ENCODE measurements around the gene TMEM100.
"Not testable (repeated sequence)": the region's sequence is repeated elsewhere in the genome, so short reads cannot be mapped to it uniquely, and the experiment has no call there.

TMEM100 gene

GRCh38 chr17:55690105-55690508 lies 32.6 kb downstream of the TMEM100 start:
- FAIRE-seq (no peak), DNase-seq (ENCODE audit: insufficient read length, low spot score) (no peak)

GRCh38 chr17:55689672-55690071 lies 33.0 kb downstream of the TMEM100 start:
- FAIRE-seq = no peak
- no peak for DNase-seq (ENCODE audit: insufficient read length, low spot score)

GRCh38 chr17:55688057-55688456 lies 34.6 kb downstream of the TMEM100 start:
- FAIRE-seq (no peak), DNase-seq (ENCODE audit: insufficient read length, low spot score) (no peak)

- DNase-seq (ENCODE audit: insufficient read length, low spot score) (no peak), FAIRE-seq (no peak)
Observed at GRCh38 chr17:55687037-55687436, 35.6 kb downstream of the TMEM100 start.

GRCh38 chr17:55683550-55684315 lies 38.9 kb downstream of the TMEM100 start:
- DNase-seq (ENCODE audit: insufficient read length, low spot score) (no peak), FAIRE-seq (no peak)

DNA sequence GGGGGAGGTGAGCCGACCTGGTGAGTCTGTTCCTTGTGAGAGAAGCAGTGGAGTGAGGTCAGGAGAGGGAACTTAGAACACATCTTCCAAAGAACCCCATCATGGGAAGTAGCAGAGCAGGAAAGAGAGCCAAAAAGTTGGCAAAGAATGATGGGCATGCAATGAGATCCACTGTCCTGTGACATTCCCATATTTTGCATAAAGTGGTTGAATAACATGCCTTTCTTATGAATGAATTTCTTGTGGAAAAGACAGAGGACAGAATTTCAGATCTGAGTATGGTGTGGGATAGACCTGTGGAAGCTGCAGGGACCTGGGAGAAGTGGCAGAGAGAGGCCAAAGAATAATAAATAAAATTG lies 41.3 kb downstream of the TMEM100 start:
- DNase-seq (ENCODE audit: insufficient read length, low spot score) (no peak), FAIRE-seq (no peak)

DNA sequence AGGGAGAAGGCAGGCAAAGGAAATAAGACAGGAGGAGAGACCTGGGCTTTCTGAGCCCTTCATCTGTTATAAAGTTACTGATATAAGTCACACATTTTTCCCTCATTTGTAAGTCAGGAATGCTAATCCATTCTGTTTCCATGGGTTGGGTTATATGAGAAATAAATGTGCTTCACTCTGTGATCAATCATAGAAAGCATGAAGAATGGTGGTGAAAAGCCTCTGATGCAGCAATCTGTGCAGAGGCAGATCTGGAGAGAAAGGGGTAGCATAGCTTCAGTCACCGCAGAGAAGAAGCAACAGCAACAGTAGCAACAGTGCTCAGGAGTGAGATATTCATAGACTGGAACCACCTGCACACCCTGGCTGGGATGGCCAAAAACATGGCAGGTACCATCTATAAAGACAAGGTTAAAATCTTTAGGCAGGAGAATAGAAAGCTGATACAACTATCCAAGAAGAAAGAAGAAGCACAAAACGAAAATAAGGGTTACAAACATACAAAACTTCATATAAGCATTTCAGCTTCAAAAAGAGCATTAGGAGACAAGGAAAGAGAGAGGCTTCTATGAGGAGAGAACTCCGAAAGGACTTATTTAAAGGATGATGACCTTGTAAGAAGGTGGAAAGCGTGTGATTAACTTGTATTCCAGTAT lies 41.9 kb downstream of the TMEM100 start:
- FAIRE-seq = no peak
- DNase-seq (ENCODE audit: insufficient read length, low spot score) = no peak

DNA sequence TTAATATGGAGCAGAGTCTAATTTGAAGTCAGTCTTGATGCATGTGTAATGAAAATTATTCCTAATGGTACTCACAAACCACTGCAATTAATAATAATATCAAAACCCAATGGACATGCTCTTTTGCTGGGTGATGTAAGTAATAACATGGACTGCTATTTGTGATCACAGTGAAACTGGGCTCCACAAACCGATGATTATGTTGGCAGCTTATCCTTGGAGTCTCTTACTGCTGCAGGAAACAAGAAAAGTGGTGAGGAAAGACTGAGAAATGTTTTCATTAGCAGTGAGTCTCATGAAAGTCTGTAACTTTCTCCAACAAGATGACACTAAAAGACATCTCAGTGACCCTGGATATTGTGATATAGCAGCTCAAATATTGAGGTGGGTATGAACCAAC lies 45.2 kb downstream of the TMEM100 start:
- DNase-seq (ENCODE audit: insufficient read length, low spot score) = no peak
- no peak for FAIRE-seq

- FAIRE-seq (no peak), DNase-seq (ENCODE audit: insufficient read length, low spot score) (no peak)
Observed at GRCh38 chr17:55676274-55676673, 46.4 kb downstream of the TMEM100 start.

DNA sequence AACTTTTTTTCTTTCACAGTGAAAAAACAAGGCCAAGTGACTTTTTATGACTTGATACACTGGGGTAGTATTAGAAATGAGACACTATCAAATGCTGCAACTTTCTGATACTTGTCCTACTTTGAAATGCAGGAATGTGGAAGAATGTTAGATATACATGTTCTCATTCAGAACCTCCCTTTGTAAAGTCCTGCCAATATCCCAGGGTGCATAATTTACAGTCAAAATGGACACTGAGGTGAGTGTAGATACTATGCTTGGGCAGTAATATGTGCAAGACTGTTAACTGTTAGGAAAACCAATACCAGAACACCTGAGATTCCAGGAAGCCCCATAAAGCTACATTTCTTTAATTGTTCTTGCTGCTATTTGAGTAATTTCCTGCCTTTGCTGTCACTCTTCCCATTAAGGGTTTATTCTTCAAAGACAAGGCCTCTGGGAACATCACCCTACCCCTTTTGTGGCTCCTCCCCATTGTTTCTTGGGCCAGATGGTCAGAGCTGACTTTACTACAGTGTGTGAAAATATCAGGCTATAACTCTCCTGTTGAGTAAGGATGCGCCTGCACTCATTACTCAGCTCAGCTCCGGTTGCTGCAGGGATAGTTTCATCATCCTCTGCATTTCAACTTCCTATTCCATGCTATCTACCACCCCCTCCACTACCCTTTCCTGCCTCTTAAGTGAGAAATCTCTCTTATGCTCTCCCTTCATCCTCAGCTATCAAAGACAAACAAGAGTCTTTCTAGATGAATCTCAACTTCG lies 48.7 kb downstream of the TMEM100 start:
- FAIRE-seq (no peak), DNase-seq (ENCODE audit: insufficient read length, low spot score) (no peak)

DNA sequence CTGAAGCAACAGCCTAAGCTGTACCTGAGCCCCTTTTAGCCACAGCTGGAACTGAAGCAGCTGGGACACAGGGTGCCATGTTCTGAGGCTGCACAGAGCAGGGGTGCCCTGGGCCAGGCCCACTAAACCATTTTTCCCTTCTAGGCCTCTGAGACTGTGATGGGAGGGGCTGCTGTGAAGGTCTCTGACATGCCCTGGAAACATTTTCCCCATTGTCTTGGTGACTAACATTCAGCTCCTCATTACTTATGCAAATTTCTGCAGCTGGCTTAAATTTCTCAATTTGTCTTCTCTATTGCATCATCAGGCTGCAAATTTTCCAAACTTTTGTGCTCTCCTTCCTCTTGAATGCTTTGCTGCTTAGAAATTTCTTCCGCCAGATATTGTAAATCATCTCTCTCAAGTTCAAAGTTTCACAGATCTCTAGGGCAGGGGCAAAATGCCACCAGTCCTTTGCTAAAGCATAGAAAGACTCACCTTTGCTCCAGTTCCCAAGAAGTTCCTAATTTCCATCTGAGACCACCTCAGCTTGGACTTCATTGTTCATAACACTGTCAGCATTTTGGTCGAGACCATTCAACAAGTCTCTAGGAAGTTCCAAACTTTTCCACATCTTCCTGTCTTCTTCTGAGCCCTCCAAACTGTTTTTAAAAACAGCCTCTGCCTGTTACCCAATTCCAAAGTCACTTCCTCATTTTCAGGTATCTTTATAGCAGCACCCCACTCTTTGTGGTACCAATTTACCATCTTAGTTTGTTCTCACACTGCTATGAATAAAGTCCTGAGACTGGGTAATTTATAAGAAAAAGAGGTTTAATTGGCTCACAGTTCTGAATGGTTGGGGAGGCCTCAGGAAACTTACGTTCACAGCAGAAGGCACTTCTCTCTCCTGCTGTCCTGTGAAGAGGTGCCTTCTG lies 49.8 kb downstream of the TMEM100 start:
- FAIRE-seq (no peak), DNase-seq (ENCODE audit: insufficient read length, low spot score) (no peak)

DNA sequence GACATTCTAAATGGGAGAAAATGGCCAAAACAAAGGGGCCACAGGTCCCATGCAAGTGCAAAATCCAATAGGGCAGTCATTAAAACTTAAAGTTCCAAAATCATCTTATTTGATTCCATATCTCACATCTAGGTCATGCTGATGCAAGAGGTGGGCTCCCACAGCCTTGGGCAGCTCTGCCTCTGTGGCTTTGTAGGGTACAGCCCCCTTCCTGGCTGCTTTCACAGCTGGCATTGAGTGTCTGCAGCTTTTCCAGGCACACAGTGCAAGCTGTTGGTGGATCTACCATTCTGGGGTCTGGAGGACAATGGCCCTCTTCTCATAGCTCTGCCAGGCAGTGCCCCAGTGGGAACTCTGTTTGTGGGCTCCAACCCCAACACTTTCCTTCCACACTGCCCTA lies 50.7 kb downstream of the TMEM100 start:
- not testable (repeated sequence) for DNase-seq (ENCODE audit: insufficient read length, low spot score); FAIRE-seq

All from GM19239 (cell line).